HepG2 (cell line): ENCODE data around the gene GLB1L. TPM values are rescaled to one million over a fixed set of nuclear protein-coding genes. Genes with fewer than 3 reads are reported as not detected.

Experiments used
- ARID2 ChIP-seq: sonication (generic); formaldehyde crosslinking; IDR thresholded peaks from 2 replicates; pipeline ENCODE4 v1.8.1; 2022; ENCODE audit warnings: mild to moderate bottlenecking, missing genetic modification reagents, borderline replicate concordance
- ATF7 ChIP-seq, 2 experiments: fragments of 450-650 bp in 1 of 2; sonication (generic) in 1 of 2; formaldehyde crosslinking in 1 of 2; IDR thresholded peaks; 2 replicates each; pipeline versions ENCODE4 v1.4.0 to v1.6.1; 2016 to 2020; ENCODE audit warnings: antibody characterized with exemption in 1 of 2, mild to moderate bottlenecking in 1 of 2, missing genetic modification reagents in 1 of 2
- CAMTA2 ChIP-seq: sonication (generic); formaldehyde crosslinking; IDR thresholded peaks from 2 replicates; pipeline ENCODE4 v1.4.0; 2020; ENCODE audit warnings: mild to moderate bottlenecking, missing genetic modification reagents, borderline replicate concordance
- CENPX ChIP-seq: sonication (generic); formaldehyde crosslinking; IDR thresholded peaks from 2 replicates; pipeline ENCODE4 v1.9.0; 2021; ENCODE audit warnings: mild to moderate bottlenecking, missing genetic modification reagents, moderate library complexity
- FOXC1 ChIP-seq: sonication (generic); formaldehyde crosslinking; IDR thresholded peaks from 2 replicates; pipeline ENCODE4 v1.8.0; 2022; ENCODE audit warnings: mild to moderate bottlenecking, missing genetic modification reagents, borderline replicate concordance
- FOXK2 ChIP-seq: fragments of 450-650 bp; IDR thresholded peaks from 2 replicates; pipeline ENCODE4 v1.6.1; 2016
- FOXP1 ChIP-seq, 2 experiments: fragments of 450-650 bp in 1 of 2; IDR thresholded peaks; 2 replicates each; pipeline ENCODE4 v1.6.1; 2017 to 2018; ENCODE audit warnings: antibody characterized with exemption in 1 of 2
- GMEB2 ChIP-seq: IDR thresholded peaks from 2 replicates; pipeline ENCODE4 v1.6.1; 2016; ENCODE audit warnings: missing biosample characterization, missing genetic modification reagents, low read depth
- MYNN ChIP-seq: sonication (generic); formaldehyde crosslinking; IDR thresholded peaks from 2 replicates; pipeline ENCODE4 v1.4.0; 2020; ENCODE audit warnings: mild to moderate bottlenecking, low read depth, missing genetic modification reagents
- PAWR ChIP-seq: sonication (generic); formaldehyde crosslinking; IDR thresholded peaks from 2 replicates; pipeline ENCODE4 v1.4.0; 2020; ENCODE audit warnings: missing genetic modification reagents, mild to moderate bottlenecking, borderline replicate concordance
- PHF8 ChIP-seq: sonication (generic); formaldehyde crosslinking; IDR thresholded peaks from 2 replicates; pipeline ENCODE4 v1.5.0; 2020; ENCODE audit warnings: missing genetic modification reagents
- POLR2A ChIP-seq, 2 experiments: IDR thresholded peaks; 2 replicates each; pipeline ENCODE4 v1.6.1; 2011; ENCODE audit warnings: low read depth in 2 of 2, low read length in 2 of 2, mild to moderate bottlenecking in 1 of 2, moderate library complexity in 1 of 2; ENCODE audit not compliant: insufficient read depth in 1 of 2
- SMYD3 ChIP-seq: sonication (generic); formaldehyde crosslinking; IDR thresholded peaks from 2 replicates; pipeline ENCODE4 v1.8.1; 2023; ENCODE audit warnings: mild to moderate bottlenecking, missing genetic modification reagents
- SNAI1 ChIP-seq: sonication (generic); formaldehyde crosslinking; IDR thresholded peaks from 2 replicates; pipeline ENCODE4 v1.5.0; 2020; ENCODE audit warnings: mild to moderate bottlenecking, missing genetic modification reagents, borderline replicate concordance
- SYNCRIP ChIP-seq: fragments of 200-400 bp; formaldehyde crosslinking; IDR thresholded peaks from 2 replicates; pipeline ENCODE4 v1.6.1; 2018; ENCODE audit warnings: mild to moderate bottlenecking, low read depth, low read length; ENCODE audit not compliant: insufficient read depth
- TBX2 ChIP-seq: sonication (generic); formaldehyde crosslinking; IDR thresholded peaks from 2 replicates; pipeline ENCODE4 v1.5.0; 2020; ENCODE audit warnings: missing genetic modification reagents, mild to moderate bottlenecking, borderline replicate concordance
- TCF12 ChIP-seq, 2 experiments: fragments of 450-650 bp in 1 of 2; sonication (generic) in 1 of 2; formaldehyde crosslinking in 1 of 2; IDR thresholded peaks; 2 replicates each; pipeline versions ENCODE4 v1.6.1 to v1.8.0; 2017 to 2022; ENCODE audit warnings: antibody characterized with exemption in 1 of 2, mild to moderate bottlenecking in 1 of 2, missing genetic modification reagents in 1 of 2, moderate library complexity in 1 of 2
- U2AF2 ChIP-seq: fragments of 200-400 bp; formaldehyde crosslinking; IDR thresholded peaks from 2 replicates; pipeline ENCODE4 v1.6.1; 2017; ENCODE audit warnings: low read depth, mild to moderate bottlenecking, low read length
- YEATS4 ChIP-seq: sonication (generic); formaldehyde crosslinking; IDR thresholded peaks from 2 replicates; pipeline ENCODE4 v1.4.0; 2020; ENCODE audit warnings: missing genetic modification reagents, borderline replicate concordance
- ZNF260 ChIP-seq: sonication (generic); formaldehyde crosslinking; IDR thresholded peaks from 2 replicates; pipeline ENCODE4 v1.4.0; 2020; ENCODE audit warnings: missing genetic modification reagents, low read depth, mild to moderate bottlenecking, borderline replicate concordance
- ZNF343 ChIP-seq: sonication (generic); formaldehyde crosslinking; IDR thresholded peaks from 2 replicates; pipeline ENCODE4 v1.4.0; 2020; ENCODE audit warnings: mild to moderate bottlenecking, missing genetic modification reagents
- ZNF597 ChIP-seq: sonication (generic); formaldehyde crosslinking; IDR thresholded peaks from 2 replicates; pipeline ENCODE4 v1.5.0; 2020; ENCODE audit warnings: missing genetic modification reagents
- ZNF841 ChIP-seq: sonication (generic); formaldehyde crosslinking; IDR thresholded peaks from 2 replicates; pipeline ENCODE4 v1.8.1; 2023; ENCODE audit warnings: missing genetic modification reagents, borderline replicate concordance
- ZSCAN21 ChIP-seq: sonication (generic); formaldehyde crosslinking; IDR thresholded peaks from 2 replicates; pipeline ENCODE4 v1.8.0; 2022; ENCODE audit warnings: mild to moderate bottlenecking, missing genetic modification reagents, moderate library complexity, borderline replicate concordance
- polyA plus RNA-seq, 8 experiments: library from polyadenylated mRNA; depleted of rRNA in 3 of 8; stranded (reverse) in 7 of 8; unstranded in 1 of 8; fragments of >200 nt; fragmentation: Illumina TruSeq in 4 of 8; extraction: Trizol in 4 of 8; gene quantifications; 2 replicates each; pipeline versions ENCODE4 v1.2.1 to v1.2.3, GENCODE V29; 2011 to 2016; ENCODE audit warnings: low read depth in 4 of 8, missing spikeins in 1 of 8, mixed read lengths in 1 of 8; ENCODE audit not compliant: insufficient read depth in 1 of 8
- total RNA-seq, 5 experiments: library from RNA; depleted of rRNA; stranded (reverse); fragments of >200 nt; fragmentation: Illumina TruSeq; extraction: Trizol; gene quantifications; 2 replicates each; pipeline ENCODE4 v1.2.3, GENCODE V29; 2016; ENCODE audit warnings: low read depth in 1 of 5

GLB1L gene
- total and polyA plus RNA-seq, 2 of the 13 experiments (the other 11 are each of a cell fraction or from before 2014, with no cell fraction given) = 6.8 to 7.3 TPM

- TF ChIP-seq FOXK2 = no peak; the same call in 1 of the 2 replicates
- TF ChIP-seq U2AF2 = 0 out of 2 replicates have a peak, but pooled peaks have one; percentile 11
- peak; percentile 48 to 70; a peak in 3 of 4 replicates for TF ChIP-seq POLR2A (IDR thresholded peaks at IDR 0.05; ENCODE audit: insufficient read depth in 1 of 2, low read depth in 2 of 2, low read length in 2 of 2)
- TF ChIP-seq PAWR (CRISPR knock-in tag) = peak; percentile 82; the same call in 1 of the 2 replicates
- TF ChIP-seq ZNF260 = no peak
- TF ChIP-seq MYNN = 0 out of 2 replicates have a peak, but pooled peaks have one; percentile 42
- 0 out of 2 replicates have a peak, but pooled peaks have one; percentile 33 for TF ChIP-seq ARID2 (CRISPR knock-in tag)
- no peak for TF ChIP-seq SNAI1 (CRISPR knock-in tag)
- TF ChIP-seq YEATS4 = peak; percentile 95
- TF ChIP-seq TBX2 (CRISPR knock-in tag) = peak; percentile 87
- TF ChIP-seq ZNF597 (CRISPR knock-in tag) = no peak
- TF ChIP-seq PHF8 (CRISPR knock-in tag) = peak; percentile 89
- 0 out of 2 replicates have a peak, but pooled peaks have one; percentile 88 for TF ChIP-seq ZNF343 (CRISPR knock-in tag)
- TF ChIP-seq SMYD3 (CRISPR knock-in tag) = no peak
- no peak; the same call in 1 of the 2 replicates for TF ChIP-seq CAMTA2 (CRISPR knock-in tag)
- TF ChIP-seq TCF12 (IDR thresholded peaks at IDR 0.05) = no peak
- TF ChIP-seq TCF12 (CRISPR knock-in tag; IDR thresholded peaks at IDR 0.05) = peak; percentile 83; the same call in 1 of the 2 replicates
- TF ChIP-seq ATF7 (IDR thresholded peaks at IDR 0.05) = no peak
- TF ChIP-seq ATF7 (CRISPR knock-in tag; IDR thresholded peaks at IDR 0.05) = peak; percentile 76
- no peak for TF ChIP-seq ZNF841 (CRISPR knock-in tag)
- peak; percentile 87 for TF ChIP-seq ZSCAN21
- TF ChIP-seq FOXC1 (CRISPR knock-in tag) = peak; percentile 96
- TF ChIP-seq SYNCRIP = no peak
- TF ChIP-seq GMEB2 = no peak; the same call in 1 of the 2 replicates
- no peak for TF ChIP-seq FOXP1 (IDR thresholded peaks at IDR 0.05)
- no peak; the same call in 1 of the 2 replicates for TF ChIP-seq FOXP1 (CRISPR knock-in tag; IDR thresholded peaks at IDR 0.05)
- no peak for TF ChIP-seq CENPX (CRISPR knock-in tag)
Measured at GRCh38 chr2:219294356-219295351, 49.4 kb upstream of the GLB1L start (continued).
